NB4 (cell line): ENCODE measurements around the gene ADGRG6.

Experiments used
- CTCF ChIP-seq: IDR thresholded peaks from one replicate; pipeline ENCODE4 v1.5.1; 2012; ENCODE audit warnings: low read depth, low read length
- MAX ChIP-seq: IDR thresholded peaks from 2 replicates; pipeline ENCODE4 v1.6.1; 2011; ENCODE audit warnings: low read depth, low read length
- POLR2A ChIP-seq: IDR thresholded peaks from 2 replicates; pipeline ENCODE4 v1.6.1; 2011; ENCODE audit warnings: mild to moderate bottlenecking; ENCODE audit not compliant: insufficient read length; ENCODE audit errors: extremely low read depth

GRCh38 chr6:142372348-142372747 is 70.5 kb downstream of the ADGRG6 start:
- no peak for TF ChIP-seq POLR2A
- TF ChIP-seq CTCF = no peak
- no peak for TF ChIP-seq MAX
